ENCODE results near the gene KLF16. TPM values are rescaled to one million over a fixed set of nuclear protein-coding genes. Genes with fewer than 3 reads are reported as not detected.
A peak's percentile ranks its signal among the peaks of the same experiment; 100 is the strongest.

KLF16 gene
- total RNA-seq, 2 experiments from 2014 or later, result 83.8 to 89.2 TPM

GRCh38 chr19:1855828-1856255 is 7.5 kb downstream of the KLF16 start:
- peak overlapping the region; percentile 96 for H3K27ac Mint-ChIP-seq
- ChIA-PET CTCF (interaction anchor here (1.3 to 1.5 kb wide), 2 partner anchors 9 to 30 kb away, joined by 4 to 5 read pairs; no protein-coding TSS in a partner anchor), POLR2A (interaction anchor here (1.0 to 2.2 kb wide), 8 partner anchors 9 to 587 kb away, joined by 3 to 11 read pairs (median 6); partner anchors contain the start of genes ABHD17A and CIRBP)
- peak overlapping the region; percentile 61 for H3K4me3 ChIP-seq (ENCODE audit: low read length)
- peaks cover 64% of the 10 kb centered on the region for H3K4me1 Mint-ChIP-seq (ENCODE audit: low read depth)
- peak overlapping the region; percentile 91 for H3K4me3 Mint-ChIP-seq
- intact Hi-C loops (cut with DNase I, micrococcal nuclease), result no loop called here
- H3K9me3 ChIP-seq (ENCODE audit: control insufficient read depth in 1 of 2, insufficient read depth in 1 of 2, low read length in 2 of 2), result no peaks in the 10 kb centered on the region
- no peaks in the 10 kb centered on the region for H3K9me3 Mint-ChIP-seq
- H3K27me3 ChIP-seq (ENCODE audit: control insufficient read depth in 1 of 2, insufficient read depth in 2 of 2, low read length in 2 of 2), result no peaks in the 10 kb centered on the region
- ATAC-seq (ENCODE audit: poor library complexity) (no peak), DNase-seq (peak in 5 of 14 experiments; percentile 25 to 67 (median 48))
- H3K27me3 Mint-ChIP-seq, result no peaks in the 10 kb centered on the region
- H3K36me3 ChIP-seq (ENCODE audit: insufficient read depth, low read length), result no peaks in the 10 kb centered on the region
- H3K27ac ChIP-seq (ENCODE audit: low read depth in 1 of 2, low read length in 2 of 2), result peak overlapping the region; percentile 71 to 77
- H3K36me3 Mint-ChIP-seq (ENCODE audit: low read depth), result peaks cover 5% of the 10 kb centered on the region
- no peak for TF ChIP-seq CTCF (IDR thresholded peaks at IDR 0.05)
- peaks cover 96% of the 10 kb centered on the region for H3K4me1 ChIP-seq (ENCODE audit: insufficient read depth, low read length)

- peaks cover 89% of the 10 kb centered on the region for H3K4me1 ChIP-seq (ENCODE audit: insufficient read depth, low read length)
Observed at GRCh38 chr19:1855040-1855827, 8.1 kb downstream of the KLF16 start.

More at GRCh38 chr19:1855040-1855827, 8.1 kb downstream of the KLF16 start:
- Mint-ChIP-seq H3K4me1 (ENCODE audit: low read depth) (peaks cover 64% of the 10 kb centered on the region), H3K36me3 (ENCODE audit: low read depth) (peaks cover 5% of the 10 kb centered on the region), H3K27me3 (no peaks in the 10 kb centered on the region), H3K27ac (peak overlapping the region; percentile 96), H3K9me3 (no peaks in the 10 kb centered on the region), H3K4me3 (peak overlapping the region; percentile 91)
- DNase-seq (peak; percentile 61 to 95 (median 82)), ATAC-seq (ENCODE audit: poor library complexity) (peak; percentile 56)
- ChIA-PET CTCF (interaction anchor here (0.7 to 1.5 kb wide), 3 partner anchors 9 to 29 kb away, joined by 3 to 5 read pairs (median 4); no protein-coding TSS in a partner anchor), POLR2A (interaction anchor here (1.1 to 2.2 kb wide), 5 partner anchors 9 to 586 kb away, joined by 3 to 10 read pairs (median 5); partner anchors contain the start of gene CIRBP)
- peak overlapping the region; percentile 71 to 77 for H3K27ac ChIP-seq (ENCODE audit: low read depth in 1 of 2, low read length in 2 of 2)
- H3K36me3 ChIP-seq (ENCODE audit: insufficient read depth, low read length), result no peaks in the 10 kb centered on the region
- no peaks in the 10 kb centered on the region for H3K9me3 ChIP-seq (ENCODE audit: control insufficient read depth in 1 of 2, insufficient read depth in 1 of 2, low read length in 2 of 2)
- H3K27me3 ChIP-seq (ENCODE audit: control insufficient read depth in 1 of 2, insufficient read depth in 2 of 2, low read length in 2 of 2), result no peaks in the 10 kb centered on the region
- H3K4me3 ChIP-seq (ENCODE audit: low read length), result peak overlapping the region; percentile 61
- no peak for TF ChIP-seq CTCF (IDR thresholded peaks at IDR 0.05)
- intact Hi-C loops (cut with DNase I, micrococcal nuclease), result no loop called here
